Measurements from ENCODE around the gene ZDHHC16.

ZDHHC16 gene

DNA sequence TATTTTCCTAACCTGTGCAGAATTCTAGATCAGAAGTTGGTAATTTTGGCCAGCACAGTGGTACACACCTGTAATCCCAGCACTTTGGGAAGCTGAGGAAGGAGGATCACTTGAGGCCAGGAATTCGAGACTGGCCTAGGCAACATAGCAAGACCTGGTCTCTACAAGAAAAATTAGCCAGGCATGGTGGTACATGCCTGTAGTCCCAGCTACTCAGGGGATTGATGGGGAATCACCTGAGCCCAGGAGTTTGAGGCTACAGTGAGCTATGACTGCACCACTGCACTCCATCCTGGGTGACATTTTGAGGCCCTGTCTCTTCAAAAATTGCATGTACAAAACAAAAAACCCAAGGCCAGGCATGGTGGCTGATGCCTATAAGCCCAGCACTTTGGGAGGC is 11.4 kb upstream of the ZDHHC16 start:
- TF ChIP-seq TCF4 (CRISPR knock-in tag; IDR thresholded peaks at IDR 0.05; ENCODE audit: borderline replicate concordance): no peak
- no peak for TF ChIP-seq POU6F1 (CRISPR knock-in tag; IDR thresholded peaks at IDR 0.05; ENCODE audit: borderline replicate concordance, low read depth)
- TF ChIP-seq ZC3H10 (CRISPR knock-in tag; IDR thresholded peaks at IDR 0.05): no peak
- peak; percentile 13; the same call in 1 of the 3 replicates for ATAC-seq

- ATAC-seq: no peak
- TF ChIP-seq ZFP30 (CRISPR knock-in tag; IDR thresholded peaks at IDR 0.05): no peak
- TF ChIP-seq ISL1 (CRISPR knock-in tag; IDR thresholded peaks at IDR 0.05): no peak
- TF ChIP-seq ARNTL (CRISPR knock-in tag; IDR thresholded peaks at IDR 0.05; ENCODE audit: borderline replicate concordance, low read depth): no peak
- no peak for TF ChIP-seq BACH2 (CRISPR knock-in tag; IDR thresholded peaks at IDR 0.05; ENCODE audit: borderline replicate concordance)
- no peak for TF ChIP-seq ZFP3 (CRISPR knock-in tag; IDR thresholded peaks at IDR 0.05)
- TF ChIP-seq ZNF70 (CRISPR knock-in tag; IDR thresholded peaks at IDR 0.05): no peak
- TF ChIP-seq PATZ1 (CRISPR knock-in tag; IDR thresholded peaks at IDR 0.05; ENCODE audit: borderline replicate concordance): no peak
Observed at GRCh38 chr10:97435211-97435610, 10.8 kb upstream of the ZDHHC16 start.

GRCh38 chr10:97442277-97442676 is 3.7 kb upstream of the ZDHHC16 start:
- no peak for ATAC-seq
- no peak for TF ChIP-seq GLIS3 (CRISPR knock-in tag; IDR thresholded peaks at IDR 0.05)
- TF ChIP-seq TCF4 (CRISPR knock-in tag; IDR thresholded peaks at IDR 0.05; ENCODE audit: borderline replicate concordance): no peak
- TF ChIP-seq SNAI2 (CRISPR knock-in tag; IDR thresholded peaks at IDR 0.05): no peak
- no peak for TF ChIP-seq PPARA (CRISPR knock-in tag; IDR thresholded peaks at IDR 0.05; ENCODE audit: borderline replicate concordance)
- TF ChIP-seq ARNTL (CRISPR knock-in tag; IDR thresholded peaks at IDR 0.05; ENCODE audit: borderline replicate concordance, low read depth): no peak
- TF ChIP-seq CSRNP3 (CRISPR knock-in tag; IDR thresholded peaks at IDR 0.05): no peak
- TF ChIP-seq RARB (CRISPR knock-in tag; IDR thresholded peaks at IDR 0.05): no peak
- TF ChIP-seq ZFP30 (CRISPR knock-in tag; IDR thresholded peaks at IDR 0.05): no peak
- no peak for TF ChIP-seq ZNF8 (CRISPR knock-in tag; IDR thresholded peaks at IDR 0.05)
- no peak for TF ChIP-seq ISL1 (CRISPR knock-in tag; IDR thresholded peaks at IDR 0.05)

DNA sequence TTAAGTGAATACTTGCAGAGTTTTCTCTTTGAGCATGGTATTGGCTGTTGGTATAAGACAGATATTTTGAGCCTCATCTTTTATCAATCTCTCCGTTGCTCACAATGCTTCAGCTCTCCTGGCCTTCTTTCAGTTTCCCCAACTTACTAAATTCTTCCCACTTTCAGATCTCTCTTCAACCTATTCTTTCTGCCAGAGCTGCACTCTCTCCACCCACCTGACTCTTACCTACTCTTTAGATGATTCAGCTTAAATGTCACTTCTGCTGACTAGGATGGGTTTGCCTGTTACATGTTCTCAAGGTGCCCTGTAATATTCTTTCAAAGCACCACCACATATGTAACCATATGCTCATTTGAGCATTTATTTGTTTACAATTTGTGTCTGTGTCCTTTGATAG is 1.8 kb upstream of the ZDHHC16 start:
- TF ChIP-seq OSR1 (CRISPR knock-in tag; IDR thresholded peaks at IDR 0.05): no peak
- no peak for TF ChIP-seq ZFP3 (CRISPR knock-in tag; IDR thresholded peaks at IDR 0.05)
- TF ChIP-seq ZNF565 (CRISPR knock-in tag; conservative IDR thresholded peaks at IDR 0.05; ENCODE audit: low read depth): no peak
- TF ChIP-seq TOX (CRISPR knock-in tag; IDR thresholded peaks at IDR 0.05; ENCODE audit: borderline replicate concordance): no peak
- no peak for TF ChIP-seq CSRNP3 (CRISPR knock-in tag; IDR thresholded peaks at IDR 0.05)
- no peak for TF ChIP-seq ARNTL (CRISPR knock-in tag; IDR thresholded peaks at IDR 0.05; ENCODE audit: borderline replicate concordance, low read depth)
- no peak for TF ChIP-seq ESRRG (CRISPR knock-in tag; IDR thresholded peaks at IDR 0.05)
- no peak for TF ChIP-seq ZNF8 (CRISPR knock-in tag; IDR thresholded peaks at IDR 0.05)
- no peak for TF ChIP-seq PATZ1 (CRISPR knock-in tag; IDR thresholded peaks at IDR 0.05; ENCODE audit: borderline replicate concordance)
- TF ChIP-seq RARB (CRISPR knock-in tag; IDR thresholded peaks at IDR 0.05): no peak
- TF ChIP-seq TSHZ2 (CRISPR knock-in tag; IDR thresholded peaks at IDR 0.05): no peak
- TF ChIP-seq SNAI2 (CRISPR knock-in tag; IDR thresholded peaks at IDR 0.05): no peak
- no peak for TF ChIP-seq ISL1 (CRISPR knock-in tag; IDR thresholded peaks at IDR 0.05)
- no peak for TF ChIP-seq ZNF70 (CRISPR knock-in tag; IDR thresholded peaks at IDR 0.05)
- no peak for TF ChIP-seq GLIS3 (CRISPR knock-in tag; IDR thresholded peaks at IDR 0.05)
- ATAC-seq: no peak
